Activated naive CD8-positive, alpha-beta T cell treated with anti-CD3 and anti-CD28 coated beads for 36 hours (primary cell): ENCODE data around the gene HLCS. TPM values are rescaled to one million over a fixed set of nuclear protein-coding genes. Genes with fewer than 3 reads are reported as not detected.
A peak's percentile ranks its signal among the peaks of the same experiment; 100 is the strongest.

ENCODE experiments used
- DNase-seq: peaks from one replicate; pipeline ENCODE4 v3.0.0; 2021
- H3K27ac Mint-ChIP-seq: one replicate; pipeline ENCODE4 v1.8.0; 2022; ENCODE audit warnings: mild to moderate bottlenecking, moderate library complexity, mixed read lengths
- H3K27me3 Mint-ChIP-seq: one replicate; pipeline ENCODE4 v1.8.0; 2022; ENCODE audit warnings: mild to moderate bottlenecking, mixed read lengths
- H3K36me3 Mint-ChIP-seq: one replicate; pipeline ENCODE4 v1.8.0; 2021; ENCODE audit warnings: mild to moderate bottlenecking, mixed read lengths
- H3K4me1 Mint-ChIP-seq: one replicate; pipeline ENCODE4 v1.8.0; 2021; ENCODE audit warnings: mixed read lengths
- H3K4me3 Mint-ChIP-seq: one replicate; pipeline ENCODE4 v1.8.0; 2022; ENCODE audit warnings: mild to moderate bottlenecking, moderate library complexity, mixed read lengths
- H3K9me3 Mint-ChIP-seq: one replicate; pipeline ENCODE4 v1.8.0; 2022; ENCODE audit warnings: mixed read lengths
- total RNA-seq, 2 experiments: library from RNA; stranded (reverse); gene quantifications; one replicate each; pipeline ENCODE4 v1.2.3, GENCODE V29; 2021

The HLCS gene
- total RNA-seq, 2 experiments from 2014 or later = 12.2 to 13.7 TPM

GRCh38 chr21:36718951-36719501 is 247.4 kb downstream of the HLCS start:
- Mint-ChIP-seq H3K9me3 (no peaks in the 10 kb centered on the region), H3K4me1 (no peaks in the 10 kb centered on the region), H3K27me3 (peaks cover 44% of the 10 kb centered on the region), H3K36me3 (no peaks in the 10 kb centered on the region), H3K4me3 (no peak overlapping the region), H3K27ac (no peak overlapping the region)
- DNase-seq = no peak

GRCh38 chr21:36717976-36718375 is 248.5 kb downstream of the HLCS start:
- no peak overlapping the region for H3K27ac Mint-ChIP-seq
- H3K9me3 Mint-ChIP-seq = no peaks in the 10 kb centered on the region
- no peak overlapping the region for H3K4me3 Mint-ChIP-seq
- DNase-seq = no peak
- peaks cover 54% of the 10 kb centered on the region for H3K27me3 Mint-ChIP-seq
- H3K4me1 Mint-ChIP-seq = no peaks in the 10 kb centered on the region
- H3K36me3 Mint-ChIP-seq = no peaks in the 10 kb centered on the region

GRCh38 chr21:36716836-36717235 is 249.6 kb downstream of the HLCS start:
- no peaks in the 10 kb centered on the region for H3K9me3 Mint-ChIP-seq
- H3K4me1 Mint-ChIP-seq = no peaks in the 10 kb centered on the region
- H3K27ac Mint-ChIP-seq = no peak overlapping the region
- no peak overlapping the region for H3K4me3 Mint-ChIP-seq
- H3K27me3 Mint-ChIP-seq = peaks cover 60% of the 10 kb centered on the region
- H3K36me3 Mint-ChIP-seq = no peaks in the 10 kb centered on the region
- no peak for DNase-seq

GRCh38 chr21:36716387-36716786 is 250.1 kb downstream of the HLCS start:
- DNase-seq = no peak
- no peak overlapping the region for H3K4me3 Mint-ChIP-seq
- H3K4me1 Mint-ChIP-seq = no peaks in the 10 kb centered on the region
- H3K27me3 Mint-ChIP-seq = peaks cover 61% of the 10 kb centered on the region
- no peak overlapping the region for H3K27ac Mint-ChIP-seq
- no peaks in the 10 kb centered on the region for H3K36me3 Mint-ChIP-seq
- no peaks in the 10 kb centered on the region for H3K9me3 Mint-ChIP-seq

- Mint-ChIP-seq H3K4me3 (no peak overlapping the region), H3K27me3 (peaks cover 79% of the 10 kb centered on the region), H3K4me1 (peaks cover 6% of the 10 kb centered on the region), H3K9me3 (no peaks in the 10 kb centered on the region), H3K36me3 (no peaks in the 10 kb centered on the region), H3K27ac (no peak overlapping the region)
- no peak for DNase-seq
These were observed 252.7 kb downstream of the HLCS start for GRCh38 chr21:36713746-36714145.

GRCh38 chr21:36710729-36711048 is 255.8 kb downstream of the HLCS start:
- Mint-ChIP-seq H3K9me3 (no peaks in the 10 kb centered on the region), H3K27me3 (peaks cover 91% of the 10 kb centered on the region), H3K4me1 (peaks cover 26% of the 10 kb centered on the region), H3K36me3 (no peaks in the 10 kb centered on the region), H3K4me3 (peak overlapping the region; percentile 7), H3K27ac (no peak overlapping the region)
- DNase-seq = no peak

GRCh38 chr21:36709868-36710728 is 256.4 kb downstream of the HLCS start:
- H3K27ac Mint-ChIP-seq = no peak overlapping the region
- H3K4me1 Mint-ChIP-seq = peaks cover 26% of the 10 kb centered on the region

GRCh38 chr21:36709030-36709867 is 257.2 kb downstream of the HLCS start:
- peaks cover 30% of the 10 kb centered on the region for H3K4me1 Mint-ChIP-seq
- H3K27me3 Mint-ChIP-seq = peaks cover 96% of the 10 kb centered on the region
- H3K9me3 Mint-ChIP-seq = no peaks in the 10 kb centered on the region
- DNase-seq = no peak
- H3K36me3 Mint-ChIP-seq = no peaks in the 10 kb centered on the region
- H3K4me3 Mint-ChIP-seq = no peak overlapping the region
- no peak overlapping the region for H3K27ac Mint-ChIP-seq

More at GRCh38 chr21:36709868-36710728, 256.4 kb downstream of the HLCS start:
- Mint-ChIP-seq H3K9me3 (no peaks in the 10 kb centered on the region), H3K27me3 (peaks cover 96% of the 10 kb centered on the region), H3K4me3 (peak overlapping the region; percentile 7), H3K36me3 (no peaks in the 10 kb centered on the region)
- no peak for DNase-seq

- Mint-ChIP-seq H3K27ac (no peak overlapping the region), H3K9me3 (no peaks in the 10 kb centered on the region), H3K4me3 (no peak overlapping the region), H3K27me3 (peaks cover 96% of the 10 kb centered on the region), H3K36me3 (no peaks in the 10 kb centered on the region), H3K4me1 (peaks cover 34% of the 10 kb centered on the region)
- DNase-seq = no peak
These were observed 258.0 kb downstream of the HLCS start for GRCh38 chr21:36708286-36709029.

- Mint-ChIP-seq H3K36me3 (no peaks in the 10 kb centered on the region), H3K4me3 (no peak overlapping the region), H3K4me1 (peaks cover 34% of the 10 kb centered on the region), H3K27ac (no peak overlapping the region), H3K27me3 (peaks cover 96% of the 10 kb centered on the region), H3K9me3 (no peaks in the 10 kb centered on the region)
- DNase-seq = no peak
These were observed 258.6 kb downstream of the HLCS start for GRCh38 chr21:36707763-36708285.

GRCh38 chr21:36706951-36707762 is 259.3 kb downstream of the HLCS start:
- Mint-ChIP-seq H3K27me3 (peaks cover 96% of the 10 kb centered on the region), H3K36me3 (no peaks in the 10 kb centered on the region), H3K9me3 (no peaks in the 10 kb centered on the region), H3K4me3 (no peak overlapping the region), H3K27ac (no peak overlapping the region), H3K4me1 (peaks cover 34% of the 10 kb centered on the region)
- no peak for DNase-seq

- no peak for DNase-seq
- Mint-ChIP-seq H3K9me3 (no peaks in the 10 kb centered on the region), H3K4me3 (no peak overlapping the region), H3K27me3 (peaks cover 97% of the 10 kb centered on the region), H3K27ac (no peak overlapping the region), H3K36me3 (no peaks in the 10 kb centered on the region), H3K4me1 (peaks cover 40% of the 10 kb centered on the region)
These were observed 260.0 kb downstream of the HLCS start for GRCh38 chr21:36706482-36706852.

GRCh38 chr21:36705679-36706481 is 260.6 kb downstream of the HLCS start:
- DNase-seq = no peak
- Mint-ChIP-seq H3K27ac (no peak overlapping the region), H3K36me3 (no peaks in the 10 kb centered on the region), H3K4me1 (peaks cover 42% of the 10 kb centered on the region), H3K9me3 (no peaks in the 10 kb centered on the region), H3K27me3 (peaks cover 95% of the 10 kb centered on the region), H3K4me3 (no peak overlapping the region)
